ENCODE data around the gene PTPN7. TPM values are rescaled to one million over a fixed set of nuclear protein-coding genes. Genes with fewer than 3 reads are reported as not detected.
"Not testable (repeated sequence)": the region's sequence is repeated elsewhere in the genome, so short reads cannot be mapped to it uniquely, and the experiment has no call there.

The PTPN7 gene
- total RNA-seq, 2 donors from 2014 or later, result not detected

DNA sequence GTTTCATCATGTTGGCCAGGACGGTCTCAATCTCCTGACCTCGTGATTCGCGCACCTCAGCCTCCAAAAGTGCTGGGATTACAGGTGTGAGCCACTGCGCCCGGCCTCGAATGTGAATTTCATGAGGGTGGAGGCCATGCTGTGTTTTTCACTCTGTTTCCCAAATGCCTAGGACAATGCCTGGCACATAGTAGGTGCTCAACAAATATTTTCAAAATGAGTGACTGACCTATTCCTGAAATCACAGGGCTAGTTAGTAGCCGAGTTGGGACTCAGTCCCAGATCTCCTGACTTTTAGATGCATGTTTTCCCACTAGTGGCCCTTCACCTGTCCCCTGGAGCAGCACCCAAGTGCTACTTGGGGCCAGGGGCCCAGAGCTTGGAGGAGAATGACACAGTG, 44.1 kb downstream of the PTPN7 start:
- H3K27me3 Mint-ChIP-seq (ENCODE audit: insufficient read depth), result no peaks in the 10 kb centered on the region
- no peaks in the 10 kb centered on the region for H3K9me3 Mint-ChIP-seq

DNA sequence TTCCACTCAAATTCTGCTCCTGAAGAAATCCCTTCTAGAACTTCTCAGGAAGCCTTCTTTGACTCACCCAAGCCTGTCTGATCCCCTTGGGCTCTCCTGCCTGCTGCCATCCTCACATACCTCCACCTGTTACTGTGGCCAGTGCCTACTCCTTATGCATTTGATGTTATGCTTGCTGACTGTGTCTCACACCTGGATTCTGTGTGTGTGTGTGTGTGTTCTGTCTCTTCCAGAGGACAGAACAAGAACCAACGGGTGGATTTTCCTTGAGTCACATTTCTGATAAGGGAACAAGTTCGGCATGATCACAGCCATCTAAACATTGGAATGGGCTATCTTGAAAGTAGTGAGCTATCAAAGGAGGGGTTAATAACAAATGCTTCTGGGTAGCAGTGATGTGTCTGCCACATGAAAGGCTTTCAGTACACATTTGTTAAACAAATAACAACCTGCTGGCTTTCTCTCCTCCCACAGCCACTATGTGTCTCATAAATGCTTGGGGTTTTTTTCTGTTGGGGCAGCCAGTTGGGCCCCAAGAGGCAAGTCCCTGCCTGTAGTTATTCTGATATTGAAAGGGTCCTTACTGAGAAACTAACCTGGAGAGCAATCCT, 46.6 kb downstream of the PTPN7 start:
- Histone ChIP-seq H3K27me3 (ENCODE audit: control insufficient read depth, insufficient read depth, low read length, poor library complexity, severe bottlenecking) (no peaks in the 10 kb centered on the region), H3K4me3 (ENCODE audit: low read length) (no peak overlapping the region), H3K36me3 (ENCODE audit: control insufficient read depth, insufficient read depth, low read length) (no peaks in the 10 kb centered on the region), H3K9ac (ENCODE audit: extremely low read depth, low read length, poor library complexity, severe bottlenecking) (no peak overlapping the region), H3K4me1 (ENCODE audit: control insufficient read depth, insufficient read depth, low read length) (no peaks in the 10 kb centered on the region), H3K9me3 (ENCODE audit: control insufficient read depth, low read length) (no peaks in the 10 kb centered on the region), H3K27ac (ENCODE audit: low read depth, low read length) (no peak overlapping the region)
- no peaks in the 10 kb centered on the region for H3K9me3 Mint-ChIP-seq
- no peaks in the 10 kb centered on the region for H3K27me3 Mint-ChIP-seq (ENCODE audit: insufficient read depth)
- TF ChIP-seq, protein P1, sequence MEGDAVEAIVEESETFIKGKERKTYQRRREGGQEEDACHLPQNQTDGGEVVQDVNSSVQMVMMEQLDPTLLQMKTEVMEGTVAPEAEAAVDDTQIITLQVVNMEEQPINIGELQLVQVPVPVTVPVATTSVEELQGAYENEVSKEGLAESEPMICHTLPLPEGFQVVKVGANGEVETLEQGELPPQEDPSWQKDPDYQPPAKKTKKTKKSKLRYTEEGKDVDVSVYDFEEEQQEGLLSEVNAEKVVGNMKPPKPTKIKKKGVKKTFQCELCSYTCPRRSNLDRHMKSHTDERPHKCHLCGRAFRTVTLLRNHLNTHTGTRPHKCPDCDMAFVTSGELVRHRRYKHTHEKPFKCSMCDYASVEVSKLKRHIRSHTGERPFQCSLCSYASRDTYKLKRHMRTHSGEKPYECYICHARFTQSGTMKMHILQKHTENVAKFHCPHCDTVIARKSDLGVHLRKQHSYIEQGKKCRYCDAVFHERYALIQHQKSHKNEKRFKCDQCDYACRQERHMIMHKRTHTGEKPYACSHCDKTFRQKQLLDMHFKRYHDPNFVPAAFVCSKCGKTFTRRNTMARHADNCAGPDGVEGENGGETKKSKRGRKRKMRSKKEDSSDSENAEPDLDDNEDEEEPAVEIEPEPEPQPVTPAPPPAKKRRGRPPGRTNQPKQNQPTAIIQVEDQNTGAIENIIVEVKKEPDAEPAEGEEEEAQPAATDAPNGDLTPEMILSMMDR (conservative IDR thresholded peaks at IDR 0.05), result no peak
- H3K4me1 Mint-ChIP-seq, result peaks cover 17% of the 10 kb centered on the region
- H3K27ac Mint-ChIP-seq, result no peak overlapping the region
- no peaks in the 10 kb centered on the region for H3K36me3 Mint-ChIP-seq (ENCODE audit: low read depth)
- DNase-seq, result no peak
- 79 to 100% methylated on average over 2 of the region's 2 CpGs for WGBS, 2 experiments (ENCODE audit: insufficient coverage in 1 of 2, insufficient read length in 1 of 2)
- H3K4me3 Mint-ChIP-seq, result no peak overlapping the region

More for the DNA sequence above, 44.1 kb downstream of the PTPN7 start:
- no peaks in the 10 kb centered on the region for H3K27me3 ChIP-seq (ENCODE audit: control insufficient read depth, insufficient read depth, low read length, poor library complexity, severe bottlenecking)
- no peak overlapping the region for H3K4me3 ChIP-seq (ENCODE audit: low read length)
- no peaks in the 10 kb centered on the region for H3K36me3 ChIP-seq (ENCODE audit: control insufficient read depth, insufficient read depth, low read length)
- DNase-seq, result no peak
- Mint-ChIP-seq H3K36me3 (ENCODE audit: low read depth) (no peaks in the 10 kb centered on the region), H3K4me1 (peaks cover 17% of the 10 kb centered on the region), H3K4me3 (no peak overlapping the region), H3K27ac (no peak overlapping the region)
- TF ChIP-seq, protein P1 (conservative IDR thresholded peaks at IDR 0.05), result no peak
- no peak overlapping the region for H3K27ac ChIP-seq (ENCODE audit: low read depth, low read length)
- H3K4me1 ChIP-seq (ENCODE audit: control insufficient read depth, insufficient read depth, low read length), result no peaks in the 10 kb centered on the region
- 82 to 97% methylated on average over 8 of the region's 8 CpGs for WGBS, 2 experiments (ENCODE audit: insufficient coverage in 1 of 2, insufficient read length in 1 of 2)
- no peak overlapping the region for H3K9ac ChIP-seq (ENCODE audit: extremely low read depth, low read length, poor library complexity, severe bottlenecking)
- H3K9me3 ChIP-seq (ENCODE audit: control insufficient read depth, low read length), result no peaks in the 10 kb centered on the region

DNA sequence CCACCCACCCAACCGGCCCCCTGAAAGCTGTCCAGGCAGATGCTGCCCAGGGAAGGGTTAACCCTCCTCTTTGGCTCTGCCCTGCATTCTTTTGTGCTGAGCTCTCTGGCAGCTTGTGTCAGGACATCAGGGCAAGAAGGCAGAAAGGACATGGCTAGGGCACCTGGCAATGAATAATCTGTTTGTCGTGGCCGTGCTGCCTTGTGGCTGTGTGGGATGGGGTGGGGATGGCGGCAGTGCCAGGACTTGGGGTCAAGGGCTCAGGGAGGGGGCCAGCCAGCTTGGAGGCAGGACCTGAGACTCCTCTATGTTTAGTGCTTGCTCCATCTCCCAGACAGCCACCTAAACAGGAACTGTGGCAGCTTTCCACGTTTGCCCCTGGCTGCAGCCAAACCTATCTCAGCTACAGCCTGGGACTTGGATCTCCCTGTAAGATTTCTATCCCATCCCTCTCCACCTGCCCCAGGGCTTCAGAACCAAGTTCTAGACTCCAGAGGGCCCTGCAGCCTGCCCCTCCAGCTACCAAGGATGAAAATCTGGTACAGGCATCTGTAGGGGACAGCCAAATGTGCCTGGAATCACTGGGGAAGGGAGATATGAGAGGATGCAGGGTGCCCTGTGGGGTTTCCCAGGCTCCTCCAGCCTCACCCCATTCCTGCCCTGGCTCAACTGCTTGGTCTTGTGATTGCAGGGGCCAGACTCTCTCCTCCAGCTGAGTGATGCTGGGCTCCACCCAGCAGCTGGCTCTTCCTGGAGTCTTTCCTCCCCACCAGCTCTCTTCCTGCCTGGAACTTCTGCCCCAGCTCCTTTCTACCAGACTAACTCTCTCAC, 47.3 kb downstream of the PTPN7 start:
- no peak overlapping the region for H3K27ac ChIP-seq (ENCODE audit: low read depth, low read length)
- DNase-seq, result peak; percentile 61
- Mint-ChIP-seq H3K36me3 (ENCODE audit: low read depth) (no peaks in the 10 kb centered on the region), H3K9me3 (no peaks in the 10 kb centered on the region), H3K27me3 (ENCODE audit: insufficient read depth) (no peaks in the 10 kb centered on the region), H3K4me3 (no peak overlapping the region), H3K4me1 (peaks cover 19% of the 10 kb centered on the region), H3K27ac (no peak overlapping the region)
- no peaks in the 10 kb centered on the region for H3K27me3 ChIP-seq (ENCODE audit: control insufficient read depth, insufficient read depth, low read length, poor library complexity, severe bottlenecking)
- no peaks in the 10 kb centered on the region for H3K4me1 ChIP-seq (ENCODE audit: control insufficient read depth, insufficient read depth, low read length)
- H3K9ac ChIP-seq (ENCODE audit: extremely low read depth, low read length, poor library complexity, severe bottlenecking), result no peak overlapping the region
- H3K36me3 ChIP-seq (ENCODE audit: control insufficient read depth, insufficient read depth, low read length), result no peaks in the 10 kb centered on the region
- TF ChIP-seq, protein P1 (conservative IDR thresholded peaks at IDR 0.05), result no peak
- no peaks in the 10 kb centered on the region for H3K9me3 ChIP-seq (ENCODE audit: control insufficient read depth, low read length)
- WGBS, 2 experiments (ENCODE audit: insufficient coverage in 1 of 2, insufficient read length in 1 of 2), result 74% methylated on average over 5 of the region's 5 CpGs; no CpG with 5 or more reads in 1 of the 2 experiments
- H3K4me3 ChIP-seq (ENCODE audit: low read length), result no peak overlapping the region

DNA sequence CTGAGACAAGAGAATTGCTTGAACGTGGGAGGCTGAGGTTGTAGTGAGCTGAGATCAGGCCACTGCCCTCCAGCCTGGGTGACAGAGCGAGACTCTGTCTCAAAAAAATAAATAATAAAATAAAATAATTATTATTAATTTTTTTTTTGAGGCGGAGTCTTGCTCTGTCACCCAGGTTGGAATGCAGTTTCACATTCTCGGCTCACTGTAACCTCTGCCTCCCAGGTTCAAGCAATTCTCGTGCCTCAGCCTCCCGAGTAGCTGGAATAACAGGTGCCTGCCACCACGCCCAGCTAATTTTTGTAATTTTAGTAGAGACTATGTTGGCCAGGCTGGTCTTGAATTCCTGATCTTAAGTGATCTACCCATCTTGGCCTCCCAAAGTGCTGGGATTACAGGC, 48.8 kb downstream of the PTPN7 start:
- H3K27me3 Mint-ChIP-seq (ENCODE audit: insufficient read depth); H3K27ac Mint-ChIP-seq; H3K27ac ChIP-seq (ENCODE audit: low read depth, low read length); H3K4me1 ChIP-seq (ENCODE audit: control insufficient read depth, insufficient read depth, low read length); H3K9me3 Mint-ChIP-seq; H3K36me3 Mint-ChIP-seq (ENCODE audit: low read depth); H3K36me3 ChIP-seq (ENCODE audit: control insufficient read depth, insufficient read depth, low read length); DNase-seq; H3K9me3 ChIP-seq (ENCODE audit: control insufficient read depth, low read length); H3K9ac ChIP-seq (ENCODE audit: extremely low read depth, low read length, poor library complexity, severe bottlenecking); H3K27me3 ChIP-seq (ENCODE audit: control insufficient read depth, insufficient read depth, low read length, poor library complexity, severe bottlenecking); H3K4me3 ChIP-seq (ENCODE audit: low read length); H3K4me3 Mint-ChIP-seq: not testable (repeated sequence)
- WGBS, 2 experiments (ENCODE audit: insufficient coverage in 1 of 2, insufficient read length in 1 of 2), result 89 to 100% methylated on average over 3 to 6 of the region's 7 CpGs
- H3K4me1 Mint-ChIP-seq, result peaks cover 32% of the 10 kb centered on the region

All from endodermal cell (in vitro differentiated cells).